GM12873 (cell line): ENCODE data around the gene ARRDC1.

ENCODE experiments used
- CTCF ChIP-seq: IDR thresholded peaks from 2 replicates; pipeline ENCODE4 v1.5.1; 2012; ENCODE audit warnings: low read depth, mild to moderate bottlenecking, moderate library complexity, low read length, control low read depth; ENCODE audit not compliant: insufficient read depth; ENCODE audit errors: missing control alignments

ARRDC1 gene

GRCh38 chr9:137611623-137612609, 6.4 kb downstream of the ARRDC1 start:
- no peak for TF ChIP-seq CTCF

- no peak for TF ChIP-seq CTCF
These were observed 7.3 kb downstream of the ARRDC1 start for GRCh38 chr9:137612741-137613142.

- no peak for TF ChIP-seq CTCF
These were observed 7.8 kb downstream of the ARRDC1 start for GRCh38 chr9:137613259-137613658.

- TF ChIP-seq CTCF: no peak
These were observed 8.4 kb downstream of the ARRDC1 start for GRCh38 chr9:137613738-137614523.

GRCh38 chr9:137614631-137615386, 9.3 kb downstream of the ARRDC1 start:
- TF ChIP-seq CTCF: peak; percentile 5

- TF ChIP-seq CTCF: no peak
These were observed 9.9 kb downstream of the ARRDC1 start for GRCh38 chr9:137615387-137615871.
